ENCODE results near the gene CKM. TPM values are rescaled to one million over a fixed set of nuclear protein-coding genes. Genes with fewer than 3 reads are reported as not detected.

Gene CKM
- total RNA-seq, 1 donor = 0.43 TPM

GRCh38 chr19:45333609-45334303 lies 11.1 kb upstream of the CKM start:
- TF ChIP-seq, protein P1, sequence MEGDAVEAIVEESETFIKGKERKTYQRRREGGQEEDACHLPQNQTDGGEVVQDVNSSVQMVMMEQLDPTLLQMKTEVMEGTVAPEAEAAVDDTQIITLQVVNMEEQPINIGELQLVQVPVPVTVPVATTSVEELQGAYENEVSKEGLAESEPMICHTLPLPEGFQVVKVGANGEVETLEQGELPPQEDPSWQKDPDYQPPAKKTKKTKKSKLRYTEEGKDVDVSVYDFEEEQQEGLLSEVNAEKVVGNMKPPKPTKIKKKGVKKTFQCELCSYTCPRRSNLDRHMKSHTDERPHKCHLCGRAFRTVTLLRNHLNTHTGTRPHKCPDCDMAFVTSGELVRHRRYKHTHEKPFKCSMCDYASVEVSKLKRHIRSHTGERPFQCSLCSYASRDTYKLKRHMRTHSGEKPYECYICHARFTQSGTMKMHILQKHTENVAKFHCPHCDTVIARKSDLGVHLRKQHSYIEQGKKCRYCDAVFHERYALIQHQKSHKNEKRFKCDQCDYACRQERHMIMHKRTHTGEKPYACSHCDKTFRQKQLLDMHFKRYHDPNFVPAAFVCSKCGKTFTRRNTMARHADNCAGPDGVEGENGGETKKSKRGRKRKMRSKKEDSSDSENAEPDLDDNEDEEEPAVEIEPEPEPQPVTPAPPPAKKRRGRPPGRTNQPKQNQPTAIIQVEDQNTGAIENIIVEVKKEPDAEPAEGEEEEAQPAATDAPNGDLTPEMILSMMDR (IDR thresholded peaks at IDR 0.05; ENCODE audit: insufficient read depth, low read depth, low read length) = no peak
- no peak for DNase-seq (ENCODE audit: low read depth)
- no peak overlapping the region for H3K4me3 ChIP-seq (ENCODE audit: low read depth, low read length)

DNA sequence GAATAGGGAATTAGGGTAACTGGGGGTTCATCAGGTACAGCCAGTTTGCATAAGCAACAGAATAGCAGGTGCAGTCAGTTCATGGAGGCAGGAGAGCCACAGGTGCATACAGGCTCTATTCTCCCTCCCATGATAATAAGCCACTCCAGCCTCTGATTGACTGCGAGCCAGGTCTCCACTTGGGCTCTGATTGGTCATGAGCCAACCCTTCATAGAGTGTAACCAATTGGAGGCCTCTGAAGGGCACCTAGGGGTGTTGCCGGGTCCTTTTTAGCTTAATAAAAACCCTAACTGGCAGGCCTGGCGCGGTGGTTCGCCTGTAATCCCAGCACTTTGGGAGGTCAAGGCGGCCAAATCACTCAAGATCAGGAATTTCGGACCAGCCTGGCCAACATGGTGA lies 8.7 kb upstream of the CKM start:
- no peak for DNase-seq (ENCODE audit: low read depth)
- TF ChIP-seq, protein P1 (IDR thresholded peaks at IDR 0.05; ENCODE audit: insufficient read depth, low read depth, low read length) = no peak
- H3K4me3 ChIP-seq (ENCODE audit: low read depth, low read length) = no peak overlapping the region

DNA sequence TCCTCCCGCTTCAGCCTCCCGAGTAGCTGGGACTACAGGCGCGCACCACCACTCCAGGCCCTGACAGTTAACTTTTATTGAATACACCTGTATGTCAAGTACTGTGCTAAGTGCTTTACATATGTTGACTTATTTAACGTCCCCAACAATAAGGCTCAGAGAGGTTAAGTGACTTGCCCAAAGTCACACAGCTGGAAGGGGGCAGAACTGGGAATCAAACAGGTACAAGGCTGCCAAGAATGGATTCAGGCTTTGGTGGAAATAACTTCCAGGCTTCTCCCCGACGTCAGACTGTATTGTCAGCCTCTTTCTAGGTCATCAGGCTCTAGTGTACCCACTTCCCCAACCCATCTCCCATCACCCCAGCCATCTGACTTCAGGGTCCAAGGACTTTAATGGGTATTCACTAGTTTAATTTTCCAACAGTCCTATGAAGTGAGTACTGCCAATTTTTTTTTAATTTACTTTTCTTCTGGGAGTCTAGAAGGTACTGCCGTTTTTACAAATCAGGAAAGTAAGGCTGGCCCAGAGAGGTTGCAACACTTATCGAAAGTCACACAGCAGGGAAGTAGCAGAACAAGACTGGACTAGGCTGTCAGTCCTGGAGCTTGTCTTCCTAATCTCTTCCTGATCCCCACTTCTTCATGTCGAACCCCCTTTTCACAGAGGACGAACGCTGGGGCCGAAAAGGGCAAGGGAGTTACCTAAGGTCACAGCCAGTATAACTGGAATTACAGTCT lies 4.9 kb upstream of the CKM start:
- no peak for DNase-seq (ENCODE audit: low read depth)
- H3K4me3 ChIP-seq (ENCODE audit: low read depth, low read length) = no peak overlapping the region
- TF ChIP-seq, protein P1 (IDR thresholded peaks at IDR 0.05; ENCODE audit: insufficient read depth, low read depth, low read length) = no peak

- TF ChIP-seq, protein P1 (IDR thresholded peaks at IDR 0.05; ENCODE audit: insufficient read depth, low read depth, low read length) = no peak
- H3K4me3 ChIP-seq (ENCODE audit: low read depth, low read length) = no peak overlapping the region
- no peak for DNase-seq (ENCODE audit: low read depth)
Observed at GRCh38 chr19:45324349-45324907, 1.8 kb upstream of the CKM start.

DNA sequence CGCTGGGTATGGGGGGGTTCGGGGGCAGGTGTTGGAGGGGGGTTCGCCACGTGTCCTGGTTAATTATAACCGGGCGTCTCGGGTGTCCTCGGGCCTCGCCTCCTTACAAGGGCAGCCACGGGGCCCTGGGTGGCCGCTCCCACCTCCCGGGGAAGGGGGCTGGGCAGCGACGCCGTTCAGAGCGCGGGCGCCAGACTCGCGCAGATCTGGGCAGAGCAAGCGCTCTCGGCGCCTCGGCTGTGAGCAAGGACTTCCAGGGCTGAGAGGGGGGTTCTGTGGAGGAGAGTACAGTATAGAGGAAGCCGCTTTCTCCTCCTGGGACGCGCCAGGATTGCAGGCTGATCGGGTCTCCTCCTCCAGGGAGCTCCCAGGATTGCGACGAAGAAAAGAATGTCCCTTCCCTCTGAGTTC lies 1.0 kb upstream of the CKM start:
- H3K4me3 ChIP-seq (ENCODE audit: low read depth, low read length) = peak overlapping the region; percentile 37

GRCh38 chr19:45322311-45322710 lies 364 bp downstream of the CKM start:
- TF ChIP-seq, protein P1 (IDR thresholded peaks at IDR 0.05; ENCODE audit: insufficient read depth, low read depth, low read length) = no peak
- H3K4me3 ChIP-seq (ENCODE audit: low read depth, low read length) = no peak overlapping the region

More for the DNA sequence above, 1.0 kb upstream of the CKM start:
- TF ChIP-seq, protein P1 (IDR thresholded peaks at IDR 0.05; ENCODE audit: insufficient read depth, low read depth, low read length) = no peak
- DNase-seq (ENCODE audit: low read depth) = no peak

More at GRCh38 chr19:45322311-45322710, 364 bp downstream of the CKM start:
- DNase-seq (ENCODE audit: low read depth) = no peak
